Stimulated activated CD8-positive, alpha-beta memory T cell treated with anti-CD3 and anti-CD28 coated beads, Interleukin-2, amount 100 ng/mL, for 1 hour (primary cell): ENCODE results near the gene BCAS3.
A peak's percentile ranks its signal among the peaks of the same experiment; 100 is the strongest.
"Not testable (repeated sequence)": the region's sequence is repeated elsewhere in the genome, so short reads cannot be mapped to it uniquely, and the experiment has no call there.

ENCODE experiments used
- DNase-seq, 2 donors: peaks; one replicate each; pipeline ENCODE4 v3.0.0-alpha.2; 2020; ENCODE audit warnings: low read depth in 2 of 2

The BCAS3 gene

DNA sequence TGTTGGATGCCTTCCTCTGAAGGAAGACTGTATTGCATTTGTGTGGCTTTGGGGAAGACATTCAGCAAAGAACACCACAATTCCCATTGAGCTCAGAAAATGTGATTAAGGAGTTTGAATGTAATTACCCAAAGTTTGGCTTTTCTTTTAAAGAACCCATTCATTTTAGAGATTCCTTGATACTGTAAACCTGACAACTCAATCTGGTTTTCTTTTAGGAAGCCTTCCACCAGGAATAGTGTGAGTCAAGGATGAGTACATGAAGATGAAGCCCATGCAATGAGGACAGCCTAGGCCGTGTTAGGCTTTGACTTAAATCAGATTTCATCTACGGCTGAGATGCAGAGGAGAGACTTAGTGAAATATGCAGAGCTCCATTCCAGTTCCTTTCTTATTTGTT, 450.3 kb downstream of the BCAS3 start:
- DNase-seq: no peak

DNA sequence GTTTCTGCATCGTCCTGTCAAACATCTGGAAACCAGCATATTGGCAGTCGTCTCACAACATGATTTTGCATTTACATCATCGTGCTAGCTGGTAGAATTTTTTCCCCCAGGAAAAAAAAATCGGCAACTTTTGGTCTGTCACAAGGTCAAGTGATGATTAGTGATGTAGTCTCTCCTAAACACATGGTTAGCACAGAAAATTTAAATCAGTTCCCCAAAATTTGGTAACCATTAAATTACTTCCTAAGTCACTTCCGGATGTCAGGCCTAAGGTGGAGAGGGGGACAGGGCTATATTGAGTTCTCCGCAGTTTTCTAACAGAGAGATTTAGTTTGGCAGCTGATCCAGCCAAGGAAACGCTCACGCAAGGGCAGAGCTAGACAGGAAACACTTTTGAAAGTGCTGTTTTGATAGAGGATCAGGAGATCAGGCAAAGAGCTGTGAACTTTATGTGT, 451.0 kb downstream of the BCAS3 start:
- no peak for DNase-seq

DNA sequence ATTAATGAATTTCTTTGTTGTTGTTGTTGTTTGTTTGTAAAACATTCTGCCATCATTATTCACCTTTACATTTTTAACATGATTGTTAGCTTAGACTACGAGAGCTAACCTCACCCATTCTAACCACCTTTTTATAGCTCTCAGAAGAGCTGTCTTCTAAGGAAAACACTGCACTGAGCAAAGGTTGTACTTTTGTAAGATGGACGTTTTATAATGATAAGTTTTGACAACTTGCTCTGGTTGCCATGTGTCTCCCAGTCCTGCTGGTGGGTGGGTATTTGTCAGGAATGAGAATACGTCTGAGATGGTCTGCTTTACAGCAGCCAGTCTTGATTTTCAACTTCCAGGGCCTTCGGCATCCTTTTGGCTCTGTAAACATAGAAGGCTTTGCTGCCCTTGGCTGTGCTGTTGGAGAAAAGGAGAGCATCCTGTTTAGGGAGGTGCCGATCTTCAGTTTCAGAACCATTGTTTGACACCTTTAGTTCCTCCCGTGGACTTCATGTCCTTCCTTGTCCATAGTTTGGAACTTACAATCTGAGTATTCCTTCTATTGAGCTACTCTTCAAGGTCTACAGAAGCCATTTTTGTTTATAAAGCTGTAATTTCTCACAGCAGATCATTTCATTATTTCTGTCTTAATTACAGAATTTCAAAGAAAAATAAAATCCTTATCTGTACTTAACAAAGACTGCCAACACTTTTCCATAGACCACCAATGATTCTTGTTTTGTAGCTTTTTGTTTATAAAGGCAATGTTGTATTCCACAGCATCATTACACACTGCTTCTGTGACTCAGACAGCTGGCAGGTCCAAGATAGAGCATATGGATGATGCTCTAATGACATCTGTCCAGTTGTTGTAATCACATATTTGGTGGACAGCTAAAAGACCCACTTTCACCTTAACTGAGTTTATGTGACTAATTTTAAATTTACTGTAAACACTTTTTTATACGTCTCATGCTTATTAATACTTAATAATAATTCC, 451.9 kb downstream of the BCAS3 start:
- DNase-seq: no peak

DNA sequence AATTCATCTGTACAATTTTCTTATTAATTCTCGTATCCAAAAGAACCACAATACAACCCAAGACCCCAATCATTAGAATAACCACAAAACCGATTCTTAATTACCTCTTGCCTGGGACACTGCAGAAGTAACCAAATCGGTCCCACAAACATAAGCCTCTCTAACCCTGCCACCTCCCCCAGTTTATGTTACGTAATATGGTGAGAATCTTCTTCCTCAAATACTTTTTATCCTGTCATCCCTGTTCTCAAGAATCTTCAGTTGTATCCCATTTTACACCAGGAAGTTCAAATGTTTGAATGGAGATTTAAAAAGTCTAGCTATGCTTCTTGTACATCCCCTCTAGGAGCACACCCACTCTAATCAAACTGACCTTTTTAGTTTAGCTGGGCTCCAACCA, 452.7 kb downstream of the BCAS3 start:
- no peak for DNase-seq

GRCh38 chr17:61131585-61131984, 453.9 kb downstream of the BCAS3 start:
- DNase-seq: no peak

DNA sequence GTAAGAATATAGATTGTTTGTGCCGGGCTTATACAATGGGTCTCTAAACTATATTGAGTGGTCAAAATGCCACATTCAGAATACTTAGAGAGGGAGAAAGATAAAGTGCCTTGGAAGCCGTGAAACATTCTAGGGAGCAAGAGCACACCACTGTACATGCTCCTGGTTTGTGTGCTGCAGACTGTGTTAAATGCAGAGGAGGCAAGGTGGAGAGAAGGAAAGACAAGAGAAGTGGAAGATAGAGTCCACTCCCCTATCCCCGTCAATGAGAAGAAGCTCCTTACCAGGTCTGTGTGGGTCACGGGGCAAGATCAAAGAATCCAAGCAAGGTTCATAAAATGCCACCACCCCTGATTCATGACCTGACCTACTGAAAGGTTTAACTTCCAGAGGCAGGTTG, 454.9 kb downstream of the BCAS3 start:
- DNase-seq: no peak

DNA sequence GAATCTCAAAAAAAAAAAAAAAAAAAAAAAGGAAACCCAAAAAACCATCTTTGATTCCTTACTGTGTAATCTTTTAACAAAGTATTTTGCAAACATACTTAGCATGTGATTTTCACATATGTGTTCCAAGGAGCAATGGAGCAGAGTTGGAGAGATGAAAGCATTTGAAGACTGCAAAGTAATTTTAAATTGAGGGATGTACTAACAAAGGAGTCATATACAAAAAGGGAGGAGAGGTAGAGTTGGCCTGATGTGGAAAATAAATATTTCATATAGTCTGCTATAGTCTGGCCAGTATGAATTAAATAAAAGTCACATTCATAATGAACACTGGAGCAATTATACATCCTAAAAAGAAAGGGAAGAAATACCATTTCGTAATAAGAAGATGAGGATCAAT, 456.2 kb downstream of the BCAS3 start:
- DNase-seq: no peak

- no peak for DNase-seq
Measured at GRCh38 chr17:61134551-61135235, 457.0 kb downstream of the BCAS3 start.

GRCh38 chr17:61135782-61136181, 458.1 kb downstream of the BCAS3 start:
- no peak for DNase-seq

- no peak for DNase-seq
Measured at GRCh38 chr17:61136296-61136695, 458.6 kb downstream of the BCAS3 start.

DNA sequence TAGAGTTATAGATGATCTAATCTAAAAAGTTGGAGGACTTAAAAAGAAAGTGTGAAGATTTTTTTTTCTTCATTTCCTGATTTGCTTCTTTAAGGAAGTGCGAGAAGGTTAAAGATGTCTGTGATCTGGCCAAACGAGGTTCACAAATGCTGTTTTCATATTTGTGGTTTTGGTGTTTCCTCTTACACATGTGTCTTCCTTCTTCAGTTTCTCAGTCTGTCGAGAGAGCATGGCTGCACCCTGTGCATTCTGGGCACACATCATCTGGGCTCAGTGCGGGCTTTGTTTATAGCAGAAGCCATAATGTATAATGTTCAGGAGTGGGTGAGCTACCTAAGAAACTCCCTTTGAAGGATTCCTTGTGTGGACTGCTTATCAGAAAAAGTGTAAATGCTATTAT, 461.6 kb downstream of the BCAS3 start:
- peak; percentile 0 to 13 for DNase-seq

DNA sequence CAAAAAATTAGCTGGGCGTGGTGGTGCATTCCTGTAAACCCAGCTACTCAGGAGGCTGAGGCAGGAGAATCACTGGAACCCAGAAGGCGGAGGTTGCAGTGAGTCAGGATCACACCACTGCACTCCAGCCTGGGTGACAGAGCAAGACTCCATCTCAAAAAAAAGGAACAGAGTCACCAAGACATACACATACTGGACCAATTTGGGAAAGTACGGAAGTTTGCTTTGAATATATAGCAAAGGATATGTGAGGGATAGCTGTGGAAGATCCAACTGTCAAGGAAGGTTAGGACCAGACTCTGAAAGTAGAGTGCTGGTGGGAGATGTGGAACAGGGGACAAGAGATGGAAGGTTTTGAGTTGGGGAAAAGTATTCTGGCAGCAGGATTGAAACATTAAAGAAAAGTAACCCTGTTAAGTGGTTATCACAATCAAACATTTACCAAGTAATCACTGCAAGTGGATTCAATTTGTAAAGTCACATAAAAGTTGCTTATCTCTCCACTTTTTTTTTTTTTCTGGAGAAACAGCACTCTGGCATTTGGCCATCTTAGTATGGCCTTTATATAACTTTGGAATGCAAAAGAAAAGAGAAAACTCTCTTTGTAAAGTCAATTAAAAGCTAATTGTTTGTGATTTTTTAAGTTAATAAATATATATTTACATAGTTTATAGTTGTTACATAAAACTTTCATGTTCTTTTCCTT, 462.6 kb downstream of the BCAS3 start:
- no peak for DNase-seq

GRCh38 chr17:61143026-61143425, 465.4 kb downstream of the BCAS3 start:
- no peak for DNase-seq

DNA sequence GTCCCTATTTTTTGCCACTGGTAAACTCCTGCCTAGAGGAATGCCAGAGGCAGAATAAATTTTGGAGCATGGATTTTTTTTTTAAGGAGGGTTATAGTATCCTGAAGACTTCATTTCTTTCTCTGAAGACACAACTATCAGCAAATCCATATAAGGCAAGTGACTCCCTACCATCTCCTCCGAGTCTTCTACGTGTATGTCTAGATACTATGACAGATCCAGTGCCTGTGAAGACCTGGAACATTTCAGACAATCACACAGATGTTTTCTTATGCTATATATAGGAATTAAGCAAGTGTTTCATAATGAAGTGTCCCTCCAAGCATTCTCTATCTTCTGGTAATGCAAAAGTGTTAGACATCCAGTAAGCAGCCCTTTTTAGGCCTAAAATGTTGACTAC, 466.5 kb downstream of the BCAS3 start:
- DNase-seq: no peak

DNA sequence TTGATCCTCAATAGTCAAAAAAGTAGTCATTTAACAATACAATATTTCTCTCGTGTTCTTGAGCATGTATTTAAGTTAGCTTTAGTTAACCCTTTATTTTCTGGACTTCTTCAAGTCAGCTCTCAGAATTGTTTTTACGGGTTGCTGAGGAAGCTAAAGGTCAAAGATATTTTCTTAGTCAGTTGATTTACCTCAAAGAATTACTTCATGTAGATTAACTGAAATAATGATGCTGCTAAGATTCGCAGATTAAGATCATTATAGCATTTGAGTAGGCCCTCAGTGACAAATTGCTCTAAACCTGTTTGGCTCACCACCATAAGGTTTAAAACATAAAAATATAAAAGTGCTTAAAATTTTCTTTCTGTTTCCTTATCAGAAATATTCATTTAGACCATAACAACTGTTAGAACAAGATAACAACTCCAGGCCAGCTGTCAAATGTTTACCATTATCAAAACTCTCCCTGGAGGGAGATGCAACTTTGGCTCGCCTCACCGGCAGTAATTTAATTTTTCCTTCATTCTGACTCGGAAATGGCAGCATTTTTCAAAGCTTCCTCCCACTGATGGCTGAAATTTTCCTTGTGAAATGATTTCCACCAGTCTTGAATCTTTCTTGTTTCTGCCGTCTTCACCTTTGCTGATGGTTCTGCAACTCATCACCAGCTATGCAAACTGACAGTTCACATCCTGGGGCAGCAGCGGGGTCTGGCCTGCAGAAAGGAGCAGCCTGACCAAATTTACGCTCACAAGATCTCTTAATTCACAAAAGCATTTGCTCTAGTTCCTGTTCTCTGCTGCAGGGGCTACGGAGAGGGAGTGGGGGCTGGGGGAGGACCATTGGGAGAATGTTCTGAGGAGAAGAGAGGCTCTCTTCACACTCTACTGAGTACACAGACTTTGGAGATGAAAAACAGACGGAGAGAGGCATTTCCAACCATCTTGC, 467.2 kb downstream of the BCAS3 start:
- DNase-seq: no peak

DNA sequence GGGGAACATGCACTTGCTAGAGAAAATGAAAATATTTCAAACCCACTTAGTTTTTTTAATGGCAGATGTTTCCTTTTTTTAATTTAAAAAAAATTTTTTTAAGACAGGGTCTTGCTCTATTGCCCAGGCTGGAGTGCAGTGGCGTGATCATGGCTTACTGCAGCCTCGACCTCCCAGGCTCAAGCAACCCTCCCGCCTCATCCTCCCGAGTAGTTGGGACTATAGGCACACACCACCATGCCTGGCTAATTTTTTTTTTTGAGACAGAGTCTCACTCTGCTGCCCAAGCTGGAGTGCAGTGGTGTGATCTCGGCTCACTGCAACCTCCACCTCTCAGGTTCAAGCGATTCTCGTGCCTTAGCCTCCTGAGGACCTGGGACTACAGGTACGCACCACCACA, 469.2 kb downstream of the BCAS3 start:
- not testable (repeated sequence) for DNase-seq

- no peak for DNase-seq
Measured at GRCh38 chr17:61149106-61149825, 471.6 kb downstream of the BCAS3 start.

DNA sequence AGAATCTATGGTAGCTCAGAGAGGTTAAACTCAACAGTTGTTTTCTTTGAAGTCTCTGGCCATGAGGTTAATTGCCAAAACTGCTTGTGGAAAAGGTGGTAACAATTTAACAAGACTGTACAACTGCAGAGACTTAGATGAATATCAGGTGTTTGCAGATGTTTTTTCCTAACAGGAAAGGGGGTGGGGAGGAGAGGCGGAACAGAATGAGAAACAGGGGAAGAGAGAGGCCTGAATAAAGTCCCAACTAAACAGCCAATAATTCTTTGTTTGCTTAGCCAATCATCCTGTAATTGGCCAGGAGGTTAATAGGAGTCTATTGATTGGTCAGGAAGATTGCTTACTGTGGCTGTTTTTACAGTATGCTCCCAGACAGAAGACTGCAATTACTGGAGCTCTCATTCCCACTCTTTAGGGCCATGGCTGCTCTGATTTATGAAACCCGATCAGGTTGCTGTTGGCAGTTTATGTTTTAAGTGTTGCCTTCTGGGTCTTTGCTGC, 472.3 kb downstream of the BCAS3 start:
- no peak for DNase-seq

DNA sequence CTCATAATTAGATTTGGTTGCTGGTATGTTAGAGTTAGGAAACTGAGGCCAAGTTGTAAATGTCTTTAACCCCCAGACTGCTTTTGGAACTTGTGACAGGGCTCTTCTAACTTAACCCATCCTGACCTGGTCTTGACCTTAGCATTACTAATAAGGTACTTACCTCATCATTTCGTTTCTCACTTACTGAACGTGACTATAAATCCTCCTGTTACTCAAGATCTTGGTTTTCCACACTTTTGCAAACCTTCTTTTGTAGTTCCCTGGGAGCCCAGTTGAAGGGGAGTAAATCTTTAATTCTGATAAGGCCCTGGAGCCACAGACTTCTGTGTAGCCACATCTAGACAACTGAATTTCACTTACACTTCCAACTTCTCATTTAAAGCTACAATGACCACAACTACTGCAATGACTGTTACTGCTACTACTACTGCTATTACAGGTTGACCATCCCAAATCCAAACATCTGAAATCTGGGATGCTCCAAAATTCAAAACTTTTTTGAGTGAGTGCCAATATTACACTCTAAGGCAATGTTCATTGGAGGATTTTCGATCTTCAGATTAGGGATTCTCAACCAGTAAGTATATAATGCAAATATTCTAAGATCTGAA, 473.1 kb downstream of the BCAS3 start:
- no peak for DNase-seq

GRCh38 chr17:61152898-61153297, 475.2 kb downstream of the BCAS3 start:
- DNase-seq: no peak
